NCI-H2196 treated with DMSO at 0.1 percent for 48 hours (cell line): ENCODE measurements around the gene HIVEP3.

Experiments
- DNase-seq: peaks from one replicate; lab custom pipeline; 2025; ENCODE audit not compliant: unreplicated experiment; lab: John Stamatoyannopoulos, UW

HIVEP3 gene

GRCh38 chr1:41507836-41508235, 410.9 kb downstream of the HIVEP3 start:
- no peak for DNase-seq

GRCh38 chr1:41507110-41507720, 411.5 kb downstream of the HIVEP3 start:
- no peak for DNase-seq

GRCh38 chr1:41504114-41505035, 414.3 kb downstream of the HIVEP3 start:
- peak; percentile 88 for DNase-seq

DNA sequence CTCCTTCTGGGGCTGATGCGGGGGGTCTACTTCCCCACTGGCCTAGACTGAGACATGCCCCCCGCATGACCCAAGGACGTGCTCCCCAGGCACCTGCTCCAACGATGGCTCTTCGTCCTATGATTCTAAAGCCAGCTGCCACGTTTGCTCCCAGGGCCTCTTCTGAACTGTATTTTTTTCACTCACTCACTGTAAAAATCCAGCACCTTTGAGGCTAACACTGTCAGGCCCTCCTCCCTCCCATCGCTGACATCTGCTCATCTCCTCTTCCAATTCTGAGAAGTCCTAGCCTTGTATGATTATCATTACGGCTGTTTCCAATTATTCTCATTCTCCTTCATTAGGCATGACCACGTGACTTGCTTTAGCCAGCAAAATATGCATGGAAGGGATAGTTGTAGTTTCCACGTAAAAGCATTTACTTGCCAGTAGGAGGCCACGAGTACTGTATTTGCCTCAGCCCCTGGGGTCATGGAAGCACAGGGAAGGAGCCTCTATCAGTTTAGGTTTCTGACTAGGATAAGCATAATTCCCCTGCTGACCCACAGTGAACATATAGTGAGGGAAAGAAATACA, 415.1 kb downstream of the HIVEP3 start:
- DNase-seq: no peak

GRCh38 chr1:41502912-41503311, 415.8 kb downstream of the HIVEP3 start:
- DNase-seq: no peak

DNA sequence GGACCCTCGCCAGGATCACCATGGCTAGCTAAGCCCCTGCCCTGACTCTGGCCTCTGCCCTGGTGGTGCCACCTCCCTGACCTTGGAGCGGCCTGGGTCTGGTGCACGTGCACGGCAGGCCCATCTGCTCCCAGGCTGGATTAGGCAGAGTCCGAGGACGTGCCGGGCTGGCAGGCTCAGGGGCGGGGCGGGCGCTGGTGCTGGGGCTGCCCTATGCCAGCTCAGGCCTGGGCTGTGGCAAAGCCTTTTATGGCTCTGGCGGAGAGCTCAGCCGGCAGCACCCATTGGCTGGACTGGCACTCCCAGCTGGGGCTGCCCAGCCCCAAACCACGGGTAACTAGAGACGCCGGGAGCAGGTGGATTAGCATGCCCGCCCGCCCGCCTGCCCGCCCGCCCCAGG, 417.1 kb downstream of the HIVEP3 start:
- peak; percentile 85 for DNase-seq

GRCh38 chr1:41500781-41501518, 417.8 kb downstream of the HIVEP3 start:
- DNase-seq: no peak

GRCh38 chr1:41500378-41500777, 418.3 kb downstream of the HIVEP3 start:
- peak; percentile 77 for DNase-seq

- DNase-seq: no peak
Observed at GRCh38 chr1:41499591-41499990, 419.1 kb downstream of the HIVEP3 start.

GRCh38 chr1:41498804-41499203, 419.9 kb downstream of the HIVEP3 start:
- DNase-seq: peak; percentile 53

DNA sequence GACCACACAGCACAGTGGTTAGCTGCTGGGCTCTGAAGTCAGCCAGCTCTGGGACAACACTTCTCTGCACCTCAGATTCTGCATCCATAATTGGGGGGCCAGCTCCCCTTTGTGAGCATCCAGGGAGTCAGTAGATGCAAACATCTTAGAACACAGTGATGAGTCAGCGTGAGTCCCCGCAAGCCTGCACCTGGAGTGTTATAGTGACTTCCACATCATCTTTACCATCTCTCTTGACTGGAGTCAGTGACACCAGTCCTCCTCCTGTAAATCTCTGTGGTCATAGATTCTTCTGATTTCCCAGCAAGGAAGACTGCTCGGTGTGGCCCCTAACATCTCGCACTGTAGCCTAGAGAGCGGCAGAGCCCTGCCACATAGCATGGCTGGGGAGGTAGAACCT, 420.3 kb downstream of the HIVEP3 start:
- no peak for DNase-seq

GRCh38 chr1:41497461-41498030, 421.2 kb downstream of the HIVEP3 start:
- no peak for DNase-seq

DNA sequence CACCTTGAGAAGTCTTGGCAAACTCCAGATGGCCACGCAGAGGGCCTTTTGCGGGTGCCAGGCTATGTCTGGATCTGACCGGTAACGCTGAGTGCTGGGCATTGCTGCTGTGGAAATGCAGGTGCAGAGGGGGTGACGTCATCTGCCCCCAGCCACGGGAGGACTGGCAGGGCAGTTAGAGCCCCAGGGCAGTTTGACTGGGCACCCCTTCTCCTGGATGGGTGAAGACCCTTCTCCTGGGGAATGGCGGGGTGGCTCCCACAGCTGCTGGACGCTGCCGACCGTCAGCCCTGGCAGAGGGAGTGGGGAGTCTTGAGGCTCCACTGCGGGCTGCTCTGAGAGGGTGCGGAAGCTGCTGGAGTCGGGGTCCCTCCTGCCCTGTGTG, 421.7 kb downstream of the HIVEP3 start:
- DNase-seq: no peak

GRCh38 chr1:41496080-41497055, 422.4 kb downstream of the HIVEP3 start:
- no peak for DNase-seq

GRCh38 chr1:41495210-41495948, 423.3 kb downstream of the HIVEP3 start:
- no peak for DNase-seq

GRCh38 chr1:41494351-41495209, 424.1 kb downstream of the HIVEP3 start:
- DNase-seq: no peak

DNA sequence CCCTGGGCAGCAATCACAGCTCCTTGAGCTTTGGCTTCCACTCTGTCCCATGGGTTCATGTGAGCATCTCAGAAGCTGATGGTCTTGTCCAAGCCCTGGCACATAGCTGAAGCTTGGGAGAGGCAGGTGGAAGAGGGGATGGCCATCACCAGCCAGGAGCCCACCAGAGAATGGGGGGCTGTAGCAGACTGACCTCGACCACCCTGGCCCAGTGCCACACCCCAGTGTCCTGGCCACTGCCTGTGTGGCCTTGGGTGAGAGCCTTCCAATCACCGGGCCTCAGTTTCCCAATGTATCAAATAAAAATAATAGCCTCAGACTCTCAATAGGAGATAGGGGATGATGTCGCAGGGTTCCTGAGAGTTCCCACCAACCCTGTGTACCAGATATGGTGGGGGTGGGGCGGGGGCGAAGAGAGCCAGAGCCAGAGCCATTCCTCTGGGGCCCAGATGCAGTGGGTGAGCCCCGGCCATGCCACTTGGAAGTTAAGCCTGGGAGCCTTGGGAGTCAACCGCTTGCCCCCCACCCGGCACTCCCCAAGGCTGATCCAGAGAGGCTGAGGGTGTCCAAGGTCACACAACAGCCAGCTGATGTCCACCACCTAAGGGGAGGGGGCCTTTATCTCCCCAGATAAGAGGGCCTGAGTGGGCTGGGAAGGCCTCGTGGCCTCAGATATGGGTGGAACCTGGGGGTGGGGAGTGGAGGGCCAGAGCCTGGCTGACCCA, 424.9 kb downstream of the HIVEP3 start:
- no peak for DNase-seq

- no peak for DNase-seq
Observed at GRCh38 chr1:41493117-41493536, 425.6 kb downstream of the HIVEP3 start.
